ENCODE data around the gene ENO2. TPM values are rescaled to one million over a fixed set of nuclear protein-coding genes. Genes with fewer than 3 reads are reported as not detected.

The ENO2 gene
- total and polyA plus RNA-seq, 4 donors: 1.1 to 3.1 (median 1.4) TPM

GRCh38 chr12:6883252-6883651 lies 31.1 kb upstream of the ENO2 start:
- WGBS: 92% methylated on average over 5 of the region's 5 CpGs
- no peaks in the 10 kb centered on the region for H3K27me3 ChIP-seq (ENCODE audit: control insufficient read depth in 4 of 4, insufficient read depth in 4 of 4, low read length in 3 of 4)
- H3K4me3 ChIP-seq (ENCODE audit: low read depth in 1 of 3, low read length in 3 of 3): no peak overlapping the region
- no peak overlapping the region for H3K9ac ChIP-seq (ENCODE audit: low read depth in 1 of 2, low read length in 2 of 2)
- no peak overlapping the region for H3K27ac ChIP-seq (ENCODE audit: low read depth in 1 of 2, low read length in 2 of 2)
- H3K36me3 ChIP-seq (ENCODE audit: control insufficient read depth in 4 of 4, insufficient read depth in 3 of 4, low read depth in 1 of 4, low read length in 3 of 4): peaks cover 0 to 7% (median 3%) of the 10 kb centered on the region in 4 donors
- no peak for TF ChIP-seq JUND (IDR thresholded peaks at IDR 0.05)
- TF ChIP-seq, protein P1, sequence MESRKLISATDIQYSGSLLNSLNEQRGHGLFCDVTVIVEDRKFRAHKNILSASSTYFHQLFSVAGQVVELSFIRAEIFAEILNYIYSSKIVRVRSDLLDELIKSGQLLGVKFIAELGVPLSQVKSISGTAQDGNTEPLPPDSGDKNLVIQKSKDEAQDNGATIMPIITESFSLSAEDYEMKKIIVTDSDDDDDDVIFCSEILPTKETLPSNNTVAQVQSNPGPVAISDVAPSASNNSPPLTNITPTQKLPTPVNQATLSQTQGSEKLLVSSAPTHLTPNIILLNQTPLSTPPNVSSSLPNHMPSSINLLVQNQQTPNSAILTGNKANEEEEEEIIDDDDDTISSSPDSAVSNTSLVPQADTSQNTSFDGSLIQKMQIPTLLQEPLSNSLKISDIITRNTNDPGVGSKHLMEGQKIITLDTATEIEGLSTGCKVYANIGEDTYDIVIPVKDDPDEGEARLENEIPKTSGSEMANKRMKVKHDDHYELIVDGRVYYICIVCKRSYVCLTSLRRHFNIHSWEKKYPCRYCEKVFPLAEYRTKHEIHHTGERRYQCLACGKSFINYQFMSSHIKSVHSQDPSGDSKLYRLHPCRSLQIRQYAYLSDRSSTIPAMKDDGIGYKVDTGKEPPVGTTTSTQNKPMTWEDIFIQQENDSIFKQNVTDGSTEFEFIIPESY (IDR thresholded peaks at IDR 0.05): no peak
- TF ChIP-seq RXRA (IDR thresholded peaks at IDR 0.05): no peak
- no peaks in the 10 kb centered on the region for H3K9me3 ChIP-seq (ENCODE audit: control insufficient read depth in 4 of 4, low read length in 3 of 4)
- peaks cover 0 to 1% (median 0%) of the 10 kb centered on the region in 4 donors for H3K4me1 ChIP-seq (ENCODE audit: control insufficient read depth in 4 of 4, insufficient read depth in 4 of 4, low read length in 3 of 4)
- DNase-seq (ENCODE audit: low spot score): no peak

- Histone ChIP-seq H3K36me3 (ENCODE audit: control insufficient read depth in 4 of 4, insufficient read depth in 3 of 4, low read depth in 1 of 4, low read length in 3 of 4) (peaks cover 0 to 7% (median 3%) of the 10 kb centered on the region in 4 donors), H3K4me3 (ENCODE audit: low read depth in 1 of 3, low read length in 3 of 3) (no peak overlapping the region), H3K9ac (ENCODE audit: low read depth in 1 of 2, low read length in 2 of 2) (no peak overlapping the region), H3K4me1 (ENCODE audit: control insufficient read depth in 4 of 4, insufficient read depth in 4 of 4, low read length in 3 of 4) (peaks cover 0 to 4% (median 0%) of the 10 kb centered on the region in 4 donors), H3K27ac (ENCODE audit: low read depth in 1 of 2, low read length in 2 of 2) (no peak overlapping the region), H3K27me3 (ENCODE audit: control insufficient read depth in 4 of 4, insufficient read depth in 4 of 4, low read length in 3 of 4) (no peaks in the 10 kb centered on the region), H3K9me3 (ENCODE audit: control insufficient read depth in 4 of 4, low read length in 3 of 4) (no peaks in the 10 kb centered on the region)
- no peak for DNase-seq (ENCODE audit: low spot score)
- TF ChIP-seq FOXA2 (IDR thresholded peaks at IDR 0.05) (no peak), RXRA (IDR thresholded peaks at IDR 0.05) (no peak), SP1 (IDR thresholded peaks at IDR 0.05) (no peak), NR2F2 (IDR thresholded peaks at IDR 0.05) (no peak), GABPA (IDR thresholded peaks at IDR 0.05 in 1 of 2, conservative IDR thresholded peaks at IDR 0.05 in 1 of 2) (no peak), YY1 (IDR thresholded peaks at IDR 0.05) (no peak)
- TF ChIP-seq, protein P1 (IDR thresholded peaks at IDR 0.05): no peak
- 96% methylated on average over 11 of the region's 11 CpGs for WGBS
Measured at GRCh38 chr12:6883683-6884082, 30.7 kb upstream of the ENO2 start.

DNA sequence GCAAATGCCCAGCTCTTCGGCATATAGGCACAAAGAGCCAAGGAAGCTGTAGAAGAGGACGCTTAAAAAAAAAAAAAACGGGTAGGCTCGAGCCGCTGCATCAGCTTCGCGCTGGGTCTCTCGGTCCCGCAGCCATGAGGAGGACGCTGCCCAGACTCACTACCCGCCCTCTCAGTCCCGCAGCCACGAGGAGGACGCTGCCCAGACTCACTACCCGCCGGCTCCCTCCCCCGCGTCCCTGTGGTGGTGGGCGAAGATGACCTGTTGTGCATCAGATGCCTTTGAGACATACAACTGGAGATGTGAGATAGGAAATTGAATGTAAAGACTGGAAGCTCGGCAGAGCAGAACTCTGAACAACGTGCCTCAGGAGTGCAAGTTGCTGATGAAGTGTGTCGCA lies 29.8 kb upstream of the ENO2 start:
- no peak for DNase-seq (ENCODE audit: low spot score)
- H3K9ac ChIP-seq (ENCODE audit: low read depth in 1 of 2, low read length in 2 of 2): no peak overlapping the region
- no peaks in the 10 kb centered on the region for H3K27me3 ChIP-seq (ENCODE audit: control insufficient read depth in 4 of 4, insufficient read depth in 4 of 4, low read length in 3 of 4)
- H3K4me3 ChIP-seq (ENCODE audit: low read depth in 1 of 3, low read length in 3 of 3): no peak overlapping the region
- peaks cover 0 to 4% (median 0%) of the 10 kb centered on the region in 4 donors for H3K4me1 ChIP-seq (ENCODE audit: control insufficient read depth in 4 of 4, insufficient read depth in 4 of 4, low read length in 3 of 4)
- H3K9me3 ChIP-seq (ENCODE audit: control insufficient read depth in 4 of 4, low read length in 3 of 4): no peaks in the 10 kb centered on the region
- 90% methylated on average over 22 of the region's 22 CpGs for WGBS
- H3K36me3 ChIP-seq (ENCODE audit: control insufficient read depth in 4 of 4, insufficient read depth in 3 of 4, low read depth in 1 of 4, low read length in 3 of 4): peaks cover 0 to 7% (median 3%) of the 10 kb centered on the region in 4 donors
- H3K27ac ChIP-seq (ENCODE audit: low read depth in 1 of 2, low read length in 2 of 2): no peak overlapping the region
- TF ChIP-seq FOXA2 (IDR thresholded peaks at IDR 0.05): no peak
- TF ChIP-seq HNF4A (conservative IDR thresholded peaks at IDR 0.05): no peak
- TF ChIP-seq, protein P2, sequence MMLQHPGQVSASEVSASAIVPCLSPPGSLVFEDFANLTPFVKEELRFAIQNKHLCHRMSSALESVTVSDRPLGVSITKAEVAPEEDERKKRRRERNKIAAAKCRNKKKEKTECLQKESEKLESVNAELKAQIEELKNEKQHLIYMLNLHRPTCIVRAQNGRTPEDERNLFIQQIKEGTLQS (IDR thresholded peaks at IDR 0.05): no peak
- TF ChIP-seq MAX (IDR thresholded peaks at IDR 0.05): no peak
- TF ChIP-seq, protein P1 (IDR thresholded peaks at IDR 0.05): no peak
- no peak for TF ChIP-seq TAF1 (conservative IDR thresholded peaks at IDR 0.05)
- TF ChIP-seq NR2F2 (IDR thresholded peaks at IDR 0.05): no peak
- no peak for TF ChIP-seq FOXA1 (IDR thresholded peaks at IDR 0.05)
- no peak for TF ChIP-seq YY1 (IDR thresholded peaks at IDR 0.05)
- TF ChIP-seq REST (IDR thresholded peaks at IDR 0.05): no peak
- no peak for TF ChIP-seq RXRA (IDR thresholded peaks at IDR 0.05)
- TF ChIP-seq HNF4G (IDR thresholded peaks at IDR 0.05): no peak
- TF ChIP-seq JUND (IDR thresholded peaks at IDR 0.05): no peak
- no peak for TF ChIP-seq RAD21 (IDR thresholded peaks at IDR 0.05)
